ENCODE data around the gene CXCL6. TPM values are rescaled to one million over a fixed set of nuclear protein-coding genes. Genes with fewer than 3 reads are reported as not detected.

The CXCL6 gene
- total RNA-seq, 1 donor from 2014 or later: 16.7 TPM

DNA sequence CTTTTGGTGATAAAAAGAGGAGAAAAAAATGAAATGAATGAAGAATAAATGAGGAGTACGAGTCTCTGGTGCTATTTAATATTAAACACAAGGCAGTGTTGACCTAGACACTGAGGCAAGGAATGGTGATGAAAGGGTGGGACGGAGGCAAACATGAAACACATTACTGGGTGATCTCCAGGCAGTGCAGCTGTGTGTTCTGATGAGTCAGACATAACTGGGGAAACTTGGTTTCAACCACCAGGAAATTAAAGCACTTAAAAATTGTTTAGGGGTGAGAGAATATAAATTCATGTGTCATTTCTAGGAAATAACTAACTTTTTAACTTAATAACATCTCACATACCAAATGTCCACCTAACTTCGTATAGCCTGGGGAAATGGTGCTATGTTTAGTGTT lies 19.7 kb upstream of the CXCL6 start:
- TF ChIP-seq EZH2 (IDR thresholded peaks at IDR 0.05; ENCODE audit: insufficient read depth, low read length): no peak
- TF ChIP-seq, protein P1, sequence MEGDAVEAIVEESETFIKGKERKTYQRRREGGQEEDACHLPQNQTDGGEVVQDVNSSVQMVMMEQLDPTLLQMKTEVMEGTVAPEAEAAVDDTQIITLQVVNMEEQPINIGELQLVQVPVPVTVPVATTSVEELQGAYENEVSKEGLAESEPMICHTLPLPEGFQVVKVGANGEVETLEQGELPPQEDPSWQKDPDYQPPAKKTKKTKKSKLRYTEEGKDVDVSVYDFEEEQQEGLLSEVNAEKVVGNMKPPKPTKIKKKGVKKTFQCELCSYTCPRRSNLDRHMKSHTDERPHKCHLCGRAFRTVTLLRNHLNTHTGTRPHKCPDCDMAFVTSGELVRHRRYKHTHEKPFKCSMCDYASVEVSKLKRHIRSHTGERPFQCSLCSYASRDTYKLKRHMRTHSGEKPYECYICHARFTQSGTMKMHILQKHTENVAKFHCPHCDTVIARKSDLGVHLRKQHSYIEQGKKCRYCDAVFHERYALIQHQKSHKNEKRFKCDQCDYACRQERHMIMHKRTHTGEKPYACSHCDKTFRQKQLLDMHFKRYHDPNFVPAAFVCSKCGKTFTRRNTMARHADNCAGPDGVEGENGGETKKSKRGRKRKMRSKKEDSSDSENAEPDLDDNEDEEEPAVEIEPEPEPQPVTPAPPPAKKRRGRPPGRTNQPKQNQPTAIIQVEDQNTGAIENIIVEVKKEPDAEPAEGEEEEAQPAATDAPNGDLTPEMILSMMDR (IDR thresholded peaks at IDR 0.05; ENCODE audit: insufficient read depth, low read depth, low read length): no peak
- H3K27me3 ChIP-seq (ENCODE audit: insufficient read depth, low read length): no peaks in the 10 kb centered on the region
- Mint-ChIP-seq H3K27ac (ENCODE audit: unreplicated experiment) (peak overlapping the region; percentile 66), H3K36me3 (ENCODE audit: low read depth, unreplicated experiment) (no peaks in the 10 kb centered on the region), H3K4me3 (ENCODE audit: unreplicated experiment) (no peak overlapping the region), H3K4me1 (ENCODE audit: low read depth, unreplicated experiment) (peaks cover 33% of the 10 kb centered on the region), H3K27me3 (ENCODE audit: low read depth, unreplicated experiment) (no peaks in the 10 kb centered on the region), H3K9me3 (ENCODE audit: unreplicated experiment) (peaks cover 1% of the 10 kb centered on the region)
- H3K27ac ChIP-seq (ENCODE audit: low read depth, low read length): peak overlapping the region; percentile 13
- H3K4me2 ChIP-seq (ENCODE audit: low read length): peak overlapping the region; percentile 30
- H3K79me2 ChIP-seq (ENCODE audit: insufficient read depth, low read length): no peaks in the 10 kb centered on the region
- FAIRE-seq (peak; percentile 47), DNase-seq (ENCODE audit: low read depth) (peak; percentile 94)
- H3K9me3 ChIP-seq (ENCODE audit: insufficient read depth, low read depth, low read length): no peaks in the 10 kb centered on the region
- H3K4me3 ChIP-seq (ENCODE audit: insufficient read depth, low read depth, low read length): no peak overlapping the region
- H3K9ac ChIP-seq (ENCODE audit: low read length): no peak overlapping the region
- no peaks in the 10 kb centered on the region for H3K36me3 ChIP-seq (ENCODE audit: insufficient read depth, low read length)
- H2AFZ ChIP-seq (ENCODE audit: low read depth, low read length): no peak overlapping the region
- peaks cover 15% of the 10 kb centered on the region for H3K4me1 ChIP-seq (ENCODE audit: insufficient read depth, low read length)
- no peaks in the 10 kb centered on the region for H4K20me1 ChIP-seq (ENCODE audit: insufficient read depth, low read length)

DNA sequence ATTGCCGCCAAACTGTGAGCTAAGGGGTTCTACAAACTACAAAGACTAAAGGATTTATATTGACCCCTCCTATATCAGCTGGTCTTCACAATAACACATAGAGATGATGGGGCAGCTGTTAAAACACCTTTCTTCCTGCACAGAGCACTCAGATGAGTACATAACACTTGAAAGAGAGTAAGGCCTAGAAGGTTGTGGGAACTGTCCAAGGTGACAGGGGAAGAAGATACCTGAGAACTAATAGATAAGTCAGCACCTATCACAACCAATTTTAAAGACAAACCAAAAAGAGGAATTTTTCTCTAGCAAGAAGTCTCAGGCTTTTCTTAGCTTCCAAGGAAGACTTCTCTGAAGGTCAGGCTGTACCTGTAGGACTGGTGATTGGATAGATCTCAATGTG lies 19.1 kb upstream of the CXCL6 start:
- peak overlapping the region; percentile 13 for H3K27ac ChIP-seq (ENCODE audit: low read depth, low read length)
- DNase-seq (ENCODE audit: low read depth): no peak

DNA sequence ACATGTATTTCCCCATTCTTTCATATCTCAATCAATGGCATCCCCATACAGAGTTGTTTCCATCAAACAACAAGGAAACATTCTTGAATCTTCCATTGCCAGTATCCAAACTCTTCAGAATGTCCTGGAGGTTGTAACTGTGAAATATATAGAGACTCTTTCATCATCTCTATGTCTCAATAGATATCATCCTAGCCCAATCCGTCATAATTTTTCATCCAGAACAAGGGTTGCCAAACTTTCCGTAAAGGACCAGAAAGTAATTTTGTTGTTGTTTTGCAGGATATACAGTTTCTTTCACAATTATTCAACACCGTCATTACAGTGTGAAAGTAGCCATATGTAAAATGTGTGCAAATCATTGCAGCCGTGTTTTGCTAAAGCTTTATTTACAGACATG lies 15.2 kb upstream of the CXCL6 start:
- Histone ChIP-seq H3K4me1 (ENCODE audit: insufficient read depth, low read length) (peaks cover 10% of the 10 kb centered on the region), H3K9ac (ENCODE audit: low read length) (no peak overlapping the region), H3K27ac (ENCODE audit: low read depth, low read length) (no peak overlapping the region), H4K20me1 (ENCODE audit: insufficient read depth, low read length) (no peaks in the 10 kb centered on the region), H3K9me3 (ENCODE audit: insufficient read depth, low read depth, low read length) (peaks cover 3% of the 10 kb centered on the region), H3K79me2 (ENCODE audit: insufficient read depth, low read length) (no peaks in the 10 kb centered on the region), H2AFZ (ENCODE audit: low read depth, low read length) (no peak overlapping the region), H3K4me2 (ENCODE audit: low read length) (no peak overlapping the region), H3K36me3 (ENCODE audit: insufficient read depth, low read length) (no peaks in the 10 kb centered on the region), H3K4me3 (ENCODE audit: insufficient read depth, low read depth, low read length) (no peak overlapping the region), H3K27me3 (ENCODE audit: insufficient read depth, low read length) (no peaks in the 10 kb centered on the region)
- peaks cover 1% of the 10 kb centered on the region for H3K9me3 Mint-ChIP-seq (ENCODE audit: unreplicated experiment)
- no peak overlapping the region for H3K27ac Mint-ChIP-seq (ENCODE audit: unreplicated experiment)
- H3K27me3 Mint-ChIP-seq (ENCODE audit: low read depth, unreplicated experiment): no peaks in the 10 kb centered on the region
- no peak for DNase-seq (ENCODE audit: low read depth)
- H3K4me1 Mint-ChIP-seq (ENCODE audit: low read depth, unreplicated experiment): peaks cover 29% of the 10 kb centered on the region
- TF ChIP-seq EZH2 (IDR thresholded peaks at IDR 0.05; ENCODE audit: insufficient read depth, low read length): no peak
- TF ChIP-seq, protein P1 (IDR thresholded peaks at IDR 0.05; ENCODE audit: insufficient read depth, low read depth, low read length): no peak
- no peak overlapping the region for H3K4me3 Mint-ChIP-seq (ENCODE audit: unreplicated experiment)
- no peaks in the 10 kb centered on the region for H3K36me3 Mint-ChIP-seq (ENCODE audit: low read depth, unreplicated experiment)
- FAIRE-seq: no peak

More for the DNA sequence above, 19.1 kb upstream of the CXCL6 start:
- no peaks in the 10 kb centered on the region for H3K27me3 ChIP-seq (ENCODE audit: insufficient read depth, low read length)
- peak overlapping the region; percentile 30 for H3K4me2 ChIP-seq (ENCODE audit: low read length)
- no peak overlapping the region for H3K9ac ChIP-seq (ENCODE audit: low read length)
- H3K27ac Mint-ChIP-seq (ENCODE audit: unreplicated experiment): peak overlapping the region; percentile 66
- H3K4me3 Mint-ChIP-seq (ENCODE audit: unreplicated experiment): no peak overlapping the region
- H3K36me3 ChIP-seq (ENCODE audit: insufficient read depth, low read length): no peaks in the 10 kb centered on the region
- H3K9me3 Mint-ChIP-seq (ENCODE audit: unreplicated experiment): peaks cover 1% of the 10 kb centered on the region
- no peak for FAIRE-seq
- no peak for TF ChIP-seq EZH2 (IDR thresholded peaks at IDR 0.05; ENCODE audit: insufficient read depth, low read length)
- TF ChIP-seq, protein P1 (IDR thresholded peaks at IDR 0.05; ENCODE audit: insufficient read depth, low read depth, low read length): no peak
- no peak overlapping the region for H2AFZ ChIP-seq (ENCODE audit: low read depth, low read length)
- peaks cover 15% of the 10 kb centered on the region for H3K4me1 ChIP-seq (ENCODE audit: insufficient read depth, low read length)
- no peaks in the 10 kb centered on the region for H3K27me3 Mint-ChIP-seq (ENCODE audit: low read depth, unreplicated experiment)
- no peak overlapping the region for H3K4me3 ChIP-seq (ENCODE audit: insufficient read depth, low read depth, low read length)
- H4K20me1 ChIP-seq (ENCODE audit: insufficient read depth, low read length): no peaks in the 10 kb centered on the region
- H3K79me2 ChIP-seq (ENCODE audit: insufficient read depth, low read length): no peaks in the 10 kb centered on the region
- H3K9me3 ChIP-seq (ENCODE audit: insufficient read depth, low read depth, low read length): peaks cover 3% of the 10 kb centered on the region
- H3K4me1 Mint-ChIP-seq (ENCODE audit: low read depth, unreplicated experiment): peaks cover 35% of the 10 kb centered on the region
- H3K36me3 Mint-ChIP-seq (ENCODE audit: low read depth, unreplicated experiment): no peaks in the 10 kb centered on the region

Measured in astrocyte (in vitro differentiated cells and primary cell).